Cardiac fibroblast (primary cell): ENCODE data around the gene LRRTM4.

ENCODE experiments used
- DNase-seq, 2 donors: peaks; one replicate each; pipeline versions ENCODE4 v3.0.0 to v3.0.0-alpha.2; 2010; ENCODE audit warnings: low read depth in 2 of 2
- H3K4me3 ChIP-seq, 2 donors: replicated peaks in 1 of 2; 1 replicate in 1 of 2; 2 replicates in 1 of 2; pipeline ENCODE4 v1.5.1; 2011; ENCODE audit warnings: low read depth in 2 of 2, low read length in 2 of 2, mild to moderate bottlenecking in 2 of 2, moderate library complexity in 1 of 2
- CTCF ChIP-seq: IDR thresholded peaks from one replicate; pipeline ENCODE4 v1.5.1; 2011; ENCODE audit warnings: low read depth, mild to moderate bottlenecking, low read length, inconsistent platforms

The LRRTM4 gene

GRCh38 chr2:76985387-76986136 is 536.6 kb downstream of the LRRTM4 start:
- TF ChIP-seq CTCF: no peak
- no peak for DNase-seq
- H3K4me3 ChIP-seq: no peak overlapping the region

- no peak overlapping the region for H3K4me3 ChIP-seq
- TF ChIP-seq CTCF: no peak
- DNase-seq: no peak
These were observed 537.8 kb downstream of the LRRTM4 start for GRCh38 chr2:76984359-76984758.

GRCh38 chr2:76980067-76980787 is 541.9 kb downstream of the LRRTM4 start:
- TF ChIP-seq CTCF: no peak
- no peak overlapping the region for H3K4me3 ChIP-seq

GRCh38 chr2:76977846-76978727 is 544.1 kb downstream of the LRRTM4 start:
- DNase-seq: peak; percentile 3 to 8
- TF ChIP-seq CTCF: no peak
- H3K4me3 ChIP-seq: no peak overlapping the region

More at GRCh38 chr2:76980067-76980787, 541.9 kb downstream of the LRRTM4 start:
- DNase-seq: no peak

GRCh38 chr2:76975752-76976151 is 546.4 kb downstream of the LRRTM4 start:
- no peak for DNase-seq
- TF ChIP-seq CTCF: no peak
- no peak overlapping the region for H3K4me3 ChIP-seq

- H3K4me3 ChIP-seq: no peak overlapping the region
- TF ChIP-seq CTCF: no peak
- no peak for DNase-seq
These were observed 548.6 kb downstream of the LRRTM4 start for GRCh38 chr2:76973610-76974009.
